Neural cell (in vitro differentiated cells): ENCODE results near the gene CDK13.

Experiments
- RAD21 ChIP-seq: fragments of 450-650 bp; conservative IDR thresholded peaks from 2 replicates; pipeline ENCODE4 v1.6.1; 2014; ENCODE audit warnings: antibody characterized with exemption, mild to moderate bottlenecking, moderate library complexity
- TAF1 ChIP-seq: IDR thresholded peaks from 2 replicates; pipeline ENCODE4 v1.6.1; 2012; ENCODE audit warnings: low read depth
- TF ChIP-seq, protein P1 (sequence below): IDR thresholded peaks from 2 replicates; pipeline ENCODE4 v1.6.1; 2012; ENCODE audit warnings: borderline replicate concordance
- TF ChIP-seq, protein P2 (sequence below): fragments of 450-650 bp; IDR thresholded peaks from 2 replicates; pipeline ENCODE4 v1.5.1; 2014; ENCODE audit warnings: antibody characterized with exemption, mild to moderate bottlenecking, moderate library complexity; ENCODE audit not compliant: poor library complexity, severe bottlenecking

DNA sequence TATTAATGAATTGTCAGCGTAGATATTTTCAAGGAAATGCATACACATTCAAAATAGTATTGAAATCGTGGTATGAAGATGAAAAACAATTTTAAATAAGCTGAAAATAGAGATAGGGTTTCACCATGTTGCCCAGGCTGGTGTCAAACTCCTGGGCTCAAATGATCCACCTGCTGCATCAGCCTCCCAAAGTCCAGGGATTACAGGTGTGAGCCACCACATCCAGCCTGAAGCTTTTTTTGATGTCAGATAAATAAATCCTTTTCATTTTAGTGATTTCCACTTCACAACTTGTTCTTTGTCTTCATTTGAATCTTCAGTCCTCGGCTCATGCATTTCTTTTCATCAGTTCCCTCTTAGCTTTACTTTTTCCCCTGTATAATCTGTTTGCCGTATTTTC, 4.6 kb downstream of the CDK13 start:
- TF ChIP-seq, protein P1, sequence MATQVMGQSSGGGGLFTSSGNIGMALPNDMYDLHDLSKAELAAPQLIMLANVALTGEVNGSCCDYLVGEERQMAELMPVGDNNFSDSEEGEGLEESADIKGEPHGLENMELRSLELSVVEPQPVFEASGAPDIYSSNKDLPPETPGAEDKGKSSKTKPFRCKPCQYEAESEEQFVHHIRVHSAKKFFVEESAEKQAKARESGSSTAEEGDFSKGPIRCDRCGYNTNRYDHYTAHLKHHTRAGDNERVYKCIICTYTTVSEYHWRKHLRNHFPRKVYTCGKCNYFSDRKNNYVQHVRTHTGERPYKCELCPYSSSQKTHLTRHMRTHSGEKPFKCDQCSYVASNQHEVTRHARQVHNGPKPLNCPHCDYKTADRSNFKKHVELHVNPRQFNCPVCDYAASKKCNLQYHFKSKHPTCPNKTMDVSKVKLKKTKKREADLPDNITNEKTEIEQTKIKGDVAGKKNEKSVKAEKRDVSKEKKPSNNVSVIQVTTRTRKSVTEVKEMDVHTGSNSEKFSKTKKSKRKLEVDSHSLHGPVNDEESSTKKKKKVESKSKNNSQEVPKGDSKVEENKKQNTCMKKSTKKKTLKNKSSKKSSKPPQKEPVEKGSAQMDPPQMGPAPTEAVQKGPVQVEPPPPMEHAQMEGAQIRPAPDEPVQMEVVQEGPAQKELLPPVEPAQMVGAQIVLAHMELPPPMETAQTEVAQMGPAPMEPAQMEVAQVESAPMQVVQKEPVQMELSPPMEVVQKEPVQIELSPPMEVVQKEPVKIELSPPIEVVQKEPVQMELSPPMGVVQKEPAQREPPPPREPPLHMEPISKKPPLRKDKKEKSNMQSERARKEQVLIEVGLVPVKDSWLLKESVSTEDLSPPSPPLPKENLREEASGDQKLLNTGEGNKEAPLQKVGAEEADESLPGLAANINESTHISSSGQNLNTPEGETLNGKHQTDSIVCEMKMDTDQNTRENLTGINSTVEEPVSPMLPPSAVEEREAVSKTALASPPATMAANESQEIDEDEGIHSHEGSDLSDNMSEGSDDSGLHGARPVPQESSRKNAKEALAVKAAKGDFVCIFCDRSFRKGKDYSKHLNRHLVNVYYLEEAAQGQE, result no peak
- TF ChIP-seq, protein P2, sequence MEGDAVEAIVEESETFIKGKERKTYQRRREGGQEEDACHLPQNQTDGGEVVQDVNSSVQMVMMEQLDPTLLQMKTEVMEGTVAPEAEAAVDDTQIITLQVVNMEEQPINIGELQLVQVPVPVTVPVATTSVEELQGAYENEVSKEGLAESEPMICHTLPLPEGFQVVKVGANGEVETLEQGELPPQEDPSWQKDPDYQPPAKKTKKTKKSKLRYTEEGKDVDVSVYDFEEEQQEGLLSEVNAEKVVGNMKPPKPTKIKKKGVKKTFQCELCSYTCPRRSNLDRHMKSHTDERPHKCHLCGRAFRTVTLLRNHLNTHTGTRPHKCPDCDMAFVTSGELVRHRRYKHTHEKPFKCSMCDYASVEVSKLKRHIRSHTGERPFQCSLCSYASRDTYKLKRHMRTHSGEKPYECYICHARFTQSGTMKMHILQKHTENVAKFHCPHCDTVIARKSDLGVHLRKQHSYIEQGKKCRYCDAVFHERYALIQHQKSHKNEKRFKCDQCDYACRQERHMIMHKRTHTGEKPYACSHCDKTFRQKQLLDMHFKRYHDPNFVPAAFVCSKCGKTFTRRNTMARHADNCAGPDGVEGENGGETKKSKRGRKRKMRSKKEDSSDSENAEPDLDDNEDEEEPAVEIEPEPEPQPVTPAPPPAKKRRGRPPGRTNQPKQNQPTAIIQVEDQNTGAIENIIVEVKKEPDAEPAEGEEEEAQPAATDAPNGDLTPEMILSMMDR, result no peak
- TF ChIP-seq TAF1 (no peak), RAD21 (no peak)
